ENCODE results near the gene EFNA5.
"Not testable (repeated sequence)": the region's sequence is repeated elsewhere in the genome, so short reads cannot be mapped to it uniquely, and the experiment has no call there.

EFNA5 gene

DNA sequence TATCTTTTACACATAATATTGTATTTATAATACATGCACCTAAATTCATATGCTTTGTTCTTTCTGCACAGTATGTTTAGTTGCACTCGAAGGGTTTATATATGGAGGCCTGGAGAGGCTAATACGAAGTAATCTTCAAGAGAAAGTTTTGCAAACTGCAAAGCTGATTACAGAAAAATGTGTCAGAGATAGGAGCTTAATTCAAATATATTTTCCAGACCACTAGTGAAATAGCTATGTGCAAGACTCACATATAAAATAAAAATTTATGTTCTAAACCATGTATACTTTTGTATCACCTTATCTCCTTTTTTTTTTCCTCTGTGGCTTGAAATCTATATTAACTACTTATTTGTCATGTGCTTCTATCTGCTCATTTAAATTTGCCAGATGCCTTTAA lies 313.8 kb downstream of the EFNA5 start:
- no peak for DNase-seq

DNA sequence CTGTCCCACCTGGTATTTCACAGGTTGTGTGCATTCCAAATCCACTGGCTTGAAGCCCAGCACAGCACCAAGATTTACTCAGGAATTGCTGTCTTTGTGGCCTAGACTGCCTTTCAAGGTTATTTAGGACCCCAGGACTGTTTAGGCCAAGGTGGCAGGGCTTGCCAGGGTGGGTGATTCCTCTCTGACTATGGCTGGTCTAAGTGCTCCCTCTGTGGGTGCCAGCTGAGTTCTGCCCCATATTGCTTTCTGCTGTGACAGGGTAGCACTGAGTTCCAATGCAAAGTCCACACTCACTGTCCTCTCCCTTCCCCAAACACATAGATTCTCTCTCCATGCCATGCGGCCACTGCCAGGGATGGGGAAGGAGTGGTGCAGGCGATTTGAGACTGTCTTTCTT lies 318.2 kb downstream of the EFNA5 start:
- no peak for DNase-seq

DNA sequence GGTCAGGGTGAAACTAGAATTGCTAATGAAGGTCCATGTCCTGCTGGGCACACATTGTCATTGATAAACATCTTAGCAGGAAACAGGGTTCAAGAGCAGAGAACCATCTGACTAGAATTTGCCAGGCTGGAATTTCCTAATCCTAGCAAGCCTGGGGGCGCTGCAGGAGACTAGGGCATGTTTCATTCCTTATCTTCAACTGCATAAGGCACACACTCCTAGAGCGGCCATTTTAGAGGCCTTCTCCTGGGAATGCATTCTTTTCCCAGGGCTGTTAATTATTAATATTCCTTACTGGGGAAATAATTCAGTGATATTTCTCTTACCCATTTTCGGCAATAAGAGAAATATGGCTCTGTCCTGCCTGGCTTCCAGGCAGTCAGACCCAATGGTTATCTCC lies 324.2 kb downstream of the EFNA5 start:
- DNase-seq, result not testable (repeated sequence)

DNA sequence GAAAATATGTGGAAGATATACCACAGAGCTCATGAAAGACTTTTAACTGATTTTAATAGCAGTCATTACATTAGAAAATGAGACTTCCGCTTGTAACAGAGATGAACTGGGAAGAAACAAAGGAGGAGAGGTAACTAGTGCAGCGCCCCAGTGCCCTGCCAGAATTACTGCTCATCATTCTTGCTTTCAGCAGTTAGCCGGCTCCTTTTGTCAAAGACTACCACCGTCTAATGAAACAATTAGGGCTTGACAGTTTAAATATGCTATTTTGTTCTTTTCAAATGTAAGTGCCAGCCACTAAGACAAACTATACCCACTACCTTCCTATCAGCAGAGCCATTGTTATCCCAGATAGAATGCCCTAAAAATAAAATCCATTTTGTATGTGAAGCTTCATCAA lies 328.4 kb downstream of the EFNA5 start:
- no peak for DNase-seq

DNA sequence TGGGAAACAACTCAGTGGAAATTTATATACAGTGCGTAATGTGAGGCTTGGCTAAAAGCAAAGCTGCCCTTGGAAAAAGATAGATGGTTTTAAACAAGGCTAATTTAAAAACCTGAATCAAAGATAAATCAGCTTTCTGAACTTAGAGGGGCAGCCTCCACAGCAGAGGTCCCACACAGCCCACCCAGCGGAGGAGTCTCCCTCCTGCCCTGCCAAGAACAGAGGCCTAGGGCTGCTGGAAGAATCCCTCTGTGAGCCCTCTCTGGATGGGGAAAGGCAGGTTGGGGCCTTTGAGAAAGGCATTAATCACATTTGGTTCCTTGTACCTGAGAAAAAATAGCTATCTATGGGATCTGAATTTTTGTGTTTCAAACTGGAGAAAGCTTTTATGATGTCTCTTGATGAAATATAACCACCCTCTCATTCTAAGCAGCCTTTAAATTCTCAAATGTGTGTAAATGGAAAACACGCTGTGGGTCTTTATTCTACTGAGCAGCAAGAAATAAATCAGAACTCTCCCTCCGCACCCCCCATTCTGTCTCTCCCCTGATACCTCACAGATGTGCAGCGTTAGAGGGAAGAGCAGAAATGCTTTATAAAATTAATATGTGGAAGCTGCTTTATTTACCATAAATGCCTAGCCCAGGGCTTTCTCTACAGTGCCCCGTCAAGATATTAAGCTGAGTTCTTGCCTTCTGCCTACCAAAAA lies 329.2 kb downstream of the EFNA5 start:
- no peak for DNase-seq

DNA sequence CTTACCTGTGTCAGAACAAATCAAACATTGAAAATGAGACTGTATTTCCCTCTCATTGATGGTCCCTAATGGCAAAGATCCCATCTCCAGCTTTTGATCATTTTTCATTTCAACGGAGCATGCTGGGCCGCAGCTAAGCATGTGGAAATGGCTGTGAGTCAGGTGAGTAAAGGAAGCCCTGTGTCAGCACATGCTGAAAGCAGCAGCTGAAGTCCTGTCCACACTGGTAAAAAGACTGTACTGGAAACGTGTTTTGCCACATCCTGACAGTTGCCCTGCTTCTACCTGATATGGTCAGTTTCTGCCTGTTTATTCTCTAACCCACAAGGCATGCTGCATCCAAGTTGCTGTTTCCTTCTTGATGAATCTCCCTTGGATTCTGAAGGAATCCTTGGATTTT lies 330.1 kb downstream of the EFNA5 start:
- no peak for DNase-seq

DNA sequence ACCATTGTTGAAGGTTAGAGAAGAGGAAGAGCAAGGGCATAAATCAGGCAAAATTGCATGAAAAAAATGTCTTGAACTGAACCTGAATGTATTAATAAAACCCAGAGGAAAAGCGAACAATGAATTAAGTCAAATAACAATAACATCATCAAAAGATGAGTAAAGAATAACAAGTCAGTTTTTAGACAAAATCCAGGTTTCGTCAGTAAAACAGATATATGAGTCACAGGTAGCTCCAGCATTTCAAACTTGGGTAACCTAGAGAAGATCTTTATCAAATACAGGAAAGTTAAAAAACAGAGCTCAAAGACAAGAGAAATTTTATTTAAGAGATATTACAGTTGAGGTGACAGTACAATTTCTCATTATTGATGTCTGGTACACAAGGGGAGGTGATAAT lies 332.4 kb downstream of the EFNA5 start:
- no peak for DNase-seq

DNA sequence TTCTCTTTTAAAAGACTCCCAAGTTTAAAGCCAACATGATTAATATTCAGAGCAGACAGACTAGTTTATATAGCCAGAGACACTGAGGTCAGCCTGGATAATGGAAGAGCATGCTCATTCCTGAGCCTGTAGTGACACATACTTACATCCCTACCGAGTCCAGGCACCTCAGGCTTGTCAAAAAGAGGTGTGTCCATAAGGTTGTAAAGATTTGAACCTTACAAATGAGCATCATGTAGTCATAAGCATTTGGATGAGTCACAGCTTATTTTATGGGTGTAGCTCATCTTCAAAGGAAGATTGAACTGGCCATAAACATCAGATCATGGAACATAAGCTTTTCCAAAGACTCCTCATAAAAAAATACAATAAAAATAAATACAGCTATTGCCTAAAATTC lies 333.5 kb downstream of the EFNA5 start:
- DNase-seq, result no peak

DNA sequence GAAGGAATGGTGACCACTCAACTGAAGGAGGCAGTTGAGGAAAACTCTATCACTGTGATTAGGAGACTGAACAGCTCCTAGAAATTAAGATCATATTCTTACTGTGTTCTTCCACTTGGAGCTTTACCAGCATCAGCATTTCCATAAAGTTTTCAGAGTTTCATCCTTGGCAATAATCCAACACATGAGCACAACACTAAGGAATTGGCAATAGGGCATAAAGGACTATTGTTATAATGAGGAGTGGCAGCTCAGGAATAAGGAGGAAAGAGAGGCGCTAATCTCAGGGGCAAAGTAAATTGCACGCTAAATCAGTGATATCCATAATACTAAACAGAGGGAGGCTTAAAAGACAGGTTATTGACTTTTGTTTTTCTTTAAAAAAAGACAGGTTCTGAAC lies 338.9 kb downstream of the EFNA5 start:
- DNase-seq, result no peak

DNA sequence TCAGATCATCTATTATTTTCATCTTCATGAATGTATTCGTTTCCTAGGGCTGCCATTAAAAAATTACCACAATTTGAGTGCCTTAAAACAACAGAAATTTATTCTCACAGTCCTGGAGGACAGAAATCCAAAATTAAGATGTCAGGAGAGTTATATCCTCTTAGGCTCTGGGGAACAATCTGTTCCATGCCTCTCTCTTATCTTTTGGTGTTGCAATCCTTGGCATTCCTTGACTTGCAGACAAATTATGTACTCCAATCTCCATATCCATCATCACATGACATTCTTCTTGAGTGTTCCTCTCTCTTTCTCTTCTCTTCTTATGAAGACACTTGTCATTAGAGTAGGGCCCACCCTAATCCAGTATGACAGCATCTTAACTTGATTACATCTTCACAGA lies 339.4 kb downstream of the EFNA5 start:
- DNase-seq, result no peak

DNA sequence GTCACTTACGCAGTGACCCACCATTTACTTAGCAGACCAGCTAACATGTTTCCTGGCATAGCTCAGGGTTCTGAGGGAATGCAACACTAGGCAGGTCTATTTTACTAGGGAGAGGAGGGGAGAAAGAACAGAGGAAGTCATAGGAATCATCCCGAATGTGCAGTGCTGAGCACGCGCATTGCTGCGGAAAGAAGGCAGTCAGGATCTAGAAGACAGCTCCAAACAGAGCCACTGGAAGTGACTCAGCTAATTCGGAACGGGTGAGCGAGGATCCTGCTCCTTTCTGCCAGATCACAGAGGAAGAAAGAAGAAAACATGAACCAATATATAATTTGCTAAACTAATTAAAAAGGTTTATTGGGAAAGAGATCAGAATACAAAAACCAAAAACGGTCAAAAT lies 339.8 kb downstream of the EFNA5 start:
- DNase-seq, result no peak

DNA sequence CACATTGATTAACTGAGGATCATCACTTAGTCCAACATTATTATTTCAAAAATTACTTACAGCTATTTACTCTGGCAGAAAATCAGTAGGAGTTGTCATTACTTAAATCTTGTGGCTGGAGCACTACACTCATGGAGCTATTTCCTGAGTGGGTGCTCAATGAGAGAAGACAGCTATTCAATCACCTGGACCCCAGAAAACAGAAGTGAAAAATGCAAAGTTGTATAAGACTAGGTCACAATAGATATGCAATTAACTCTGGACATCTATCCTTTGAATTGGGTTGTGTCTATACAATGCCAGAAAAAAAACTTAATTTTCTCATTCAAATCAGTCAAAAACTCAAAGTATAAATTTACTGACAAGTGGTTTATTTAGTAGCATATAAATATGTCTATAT lies 340.9 kb downstream of the EFNA5 start:
- DNase-seq, result no peak

Data from activated CD4-positive, CD25-positive, alpha-beta regulatory T cell treated with anti-CD3 and anti-CD28 coated beads, Interleukin-2, amount 50 U/mL, for 72 hours (primary cell).